Activated CD4-positive, alpha-beta T cell treated with anti-CD3 and anti-CD28 coated beads for 36 hours (primary cell): ENCODE data around the gene ZNF462. TPM values are rescaled to one million over a fixed set of nuclear protein-coding genes. Genes with fewer than 3 reads are reported as not detected.

Experiments
- ATAC-seq: fragments of 200-7000 bp; cut with Tn5 transposase; one replicate; pipeline ENCODE4 v1.10.0; 2021; ENCODE audit warnings: mild to moderate bottlenecking, moderate library complexity
- CTCF ChIA-PET: fragments of 350-600 bp; sonication (Branson Sonifier 250); formaldehyde crosslinking; loops from one replicate; lab custom pipeline; 2021; ENCODE audit warnings: antibody characterized with exemption; lab: Charles Lee
- POLR2A ChIA-PET: fragments of 350-600 bp; sonication (Branson Sonifier 250); formaldehyde crosslinking; loops from one replicate; lab custom pipeline; 2021; ENCODE audit warnings: antibody characterized with exemption, inconsistent platforms; lab: Charles Lee
- DNase-seq: peaks from one replicate; pipeline ENCODE4 v3.0.0-alpha.2; 2020
- H3K27ac Mint-ChIP-seq: one replicate; pipeline ENCODE4 v1.8.0; 2021; ENCODE audit warnings: mixed read lengths
- H3K27me3 Mint-ChIP-seq: one replicate; pipeline ENCODE4 v1.8.0; 2021; ENCODE audit warnings: mixed read lengths
- H3K36me3 Mint-ChIP-seq: one replicate; pipeline ENCODE4 v1.8.0; 2021; ENCODE audit warnings: low read depth, mixed read lengths
- H3K4me1 Mint-ChIP-seq: one replicate; pipeline ENCODE4 v1.8.0; 2021; ENCODE audit warnings: mixed read lengths
- H3K4me3 Mint-ChIP-seq: one replicate; pipeline ENCODE4 v1.8.0; 2021; ENCODE audit warnings: mild to moderate bottlenecking, moderate library complexity, mixed read lengths
- H3K9me3 Mint-ChIP-seq: one replicate; pipeline ENCODE4 v1.8.0; 2021; ENCODE audit warnings: low read depth, mixed read lengths
- intact Hi-C, 2 experiments: fragments of 100-400 bp; cut with DNase I in 1 of 2; cut with micrococcal nuclease in 1 of 2; formaldehyde crosslinking; loops; one replicate each; pipeline versions ENCODE4 v1.14.2 to v1.15.1; 2022 to 2024; cut with DNase I, micrococcal nuclease
- total RNA-seq, 2 experiments: library from RNA; stranded (reverse); gene quantifications; one replicate each; pipeline ENCODE4 v1.2.3, GENCODE V29; 2021

Gene ZNF462
- total RNA-seq, 2 experiments from 2014 or later: 0.27 to 0.42 TPM

DNA sequence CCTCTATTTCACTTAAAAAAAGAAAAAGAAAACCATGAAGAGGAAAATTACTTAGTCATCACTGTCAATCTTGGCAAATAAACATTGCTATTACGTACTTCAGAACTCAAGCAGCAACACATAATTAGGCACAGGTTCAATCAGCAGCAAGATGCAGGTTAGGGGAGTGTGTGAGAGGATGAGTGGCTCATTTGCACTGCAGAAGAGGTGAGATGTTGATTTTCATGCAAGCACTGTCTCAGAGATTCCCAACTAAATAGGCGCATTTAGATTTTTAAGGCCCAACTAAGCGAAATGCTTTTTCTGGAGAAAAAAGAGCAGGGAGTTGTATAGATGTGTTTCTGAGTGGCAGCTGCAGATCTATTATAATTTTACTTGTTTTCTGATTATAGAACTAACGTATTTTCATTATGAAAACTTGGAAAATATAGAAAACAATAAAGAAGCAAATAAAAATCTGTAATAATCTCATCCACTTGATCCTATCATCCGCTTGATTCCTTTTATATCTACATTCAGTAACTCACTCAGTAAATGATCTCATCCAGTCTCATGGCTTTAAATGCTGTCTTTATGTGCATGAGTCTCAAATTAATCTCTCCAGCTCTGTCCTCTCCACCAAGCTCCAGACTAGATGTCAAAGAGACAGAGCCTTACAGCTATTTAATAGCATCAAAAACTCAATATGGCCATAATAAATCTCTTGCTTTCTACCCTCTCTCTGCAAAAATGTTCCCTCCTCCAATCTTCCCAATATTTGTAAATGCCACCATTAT lies 162.5 kb downstream of the ZNF462 start:
- Mint-ChIP-seq H3K27me3 (no peaks in the 10 kb centered on the region), H3K27ac (no peak overlapping the region), H3K9me3 (no peaks in the 10 kb centered on the region), H3K4me1 (peaks cover 6% of the 10 kb centered on the region), H3K4me3 (no peak overlapping the region), H3K36me3 (no peaks in the 10 kb centered on the region)
- ChIA-PET POLR2A (no interaction called here), CTCF (interaction anchor here (0.8 kb wide), 1 partner anchor 73 kb away, joined by 3 read pairs; no protein-coding TSS in a partner anchor)
- ATAC-seq: no peak
- intact Hi-C loops: no loop called here
- no peak for DNase-seq

DNA sequence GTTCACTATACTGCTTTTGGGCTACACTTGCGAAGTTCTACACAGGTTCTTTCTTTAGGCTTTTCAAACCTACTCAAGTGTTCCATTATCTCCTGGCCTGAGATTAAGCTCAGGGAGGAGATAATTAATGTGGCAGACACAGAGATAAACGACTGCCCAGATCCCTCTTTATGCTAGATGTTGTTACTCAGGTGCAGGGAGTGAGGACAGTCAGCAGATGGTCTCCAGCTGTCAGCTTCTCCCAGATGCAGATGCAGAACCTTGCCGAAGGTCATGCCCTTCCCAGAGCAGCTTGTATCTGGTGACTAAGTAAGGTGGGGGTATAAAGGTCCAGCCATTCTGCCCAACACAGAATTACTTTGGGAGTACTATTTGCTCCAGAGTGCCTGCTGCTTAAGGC lies 166.2 kb downstream of the ZNF462 start:
- Mint-ChIP-seq H3K36me3 (no peaks in the 10 kb centered on the region), H3K4me3 (no peak overlapping the region), H3K9me3 (peaks cover 2% of the 10 kb centered on the region), H3K27me3 (peaks cover 4% of the 10 kb centered on the region), H3K27ac (no peak overlapping the region), H3K4me1 (peaks cover 5% of the 10 kb centered on the region)
- ChIA-PET CTCF (interaction anchor here (0.6 to 0.9 kb wide), 2 partner anchors 43 to 62 kb away, joined by 3 read pairs; no protein-coding TSS in a partner anchor), POLR2A (no interaction called here)
- intact Hi-C loops: no loop called here
- ATAC-seq (no peak), DNase-seq (no peak)

DNA sequence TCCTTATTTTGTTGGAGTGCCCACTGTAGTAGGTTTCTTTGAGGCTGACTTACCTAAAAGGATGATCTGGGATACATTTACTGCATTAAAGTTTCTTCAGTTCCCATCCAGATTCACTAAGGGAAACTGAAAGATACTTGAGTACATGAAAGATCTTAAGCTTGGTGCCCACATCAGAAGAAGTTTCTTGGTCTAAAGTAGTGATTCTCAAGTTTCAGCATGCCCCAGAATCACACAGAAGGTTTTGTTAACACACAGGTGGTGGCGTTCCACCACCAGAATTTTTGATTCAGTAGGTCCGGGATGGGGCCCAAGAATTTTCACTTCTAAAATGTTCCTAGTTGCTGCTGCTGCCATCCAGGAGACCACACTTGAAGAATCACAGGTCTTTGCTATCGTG lies 171.0 kb downstream of the ZNF462 start:
- intact Hi-C loops: no loop called here
- no peak for ATAC-seq
- H3K36me3 Mint-ChIP-seq: no peaks in the 10 kb centered on the region

DNA sequence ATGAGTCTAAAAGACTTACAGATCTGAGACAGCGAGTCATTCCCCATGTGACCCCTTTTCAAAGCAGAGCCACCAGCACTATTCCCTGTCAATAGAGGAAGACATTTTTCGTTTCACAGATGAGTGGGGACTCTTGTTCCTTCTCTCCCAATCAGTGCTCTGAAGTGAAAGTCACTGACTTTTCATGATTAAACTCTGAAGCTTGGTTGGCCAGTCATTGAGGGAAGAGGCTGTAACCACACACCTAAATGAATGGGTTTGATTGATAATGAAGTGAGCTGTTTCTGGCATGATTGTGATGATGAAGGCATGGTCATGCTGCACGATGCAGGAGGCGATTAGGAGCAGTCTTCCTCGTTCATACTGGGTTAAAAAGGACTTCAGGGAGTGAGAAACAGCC lies 171.9 kb downstream of the ZNF462 start:
- no peak overlapping the region for H3K27ac Mint-ChIP-seq
- ATAC-seq (peak; percentile 39), DNase-seq (no peak)
- no peak overlapping the region for H3K4me3 Mint-ChIP-seq
- intact Hi-C loops: no loop called here
- peaks cover 11% of the 10 kb centered on the region for H3K27me3 Mint-ChIP-seq
- POLR2A ChIA-PET: interaction anchor here (0.6 kb wide), 1 partner anchor 357 kb away, joined by 3 read pairs; no protein-coding TSS in a partner anchor
- peaks cover 2% of the 10 kb centered on the region for H3K9me3 Mint-ChIP-seq
- CTCF ChIA-PET: no interaction called here
- H3K4me1 Mint-ChIP-seq: peaks cover 2% of the 10 kb centered on the region
- no peaks in the 10 kb centered on the region for H3K36me3 Mint-ChIP-seq

More for the DNA sequence above, 171.0 kb downstream of the ZNF462 start:
- Mint-ChIP-seq H3K4me3 (no peak overlapping the region), H3K4me1 (peaks cover 2% of the 10 kb centered on the region), H3K27ac (no peak overlapping the region), H3K27me3 (peaks cover 11% of the 10 kb centered on the region), H3K9me3 (peaks cover 2% of the 10 kb centered on the region)
- ChIA-PET CTCF (no interaction called here), POLR2A (no interaction called here)
- DNase-seq: no peak

DNA sequence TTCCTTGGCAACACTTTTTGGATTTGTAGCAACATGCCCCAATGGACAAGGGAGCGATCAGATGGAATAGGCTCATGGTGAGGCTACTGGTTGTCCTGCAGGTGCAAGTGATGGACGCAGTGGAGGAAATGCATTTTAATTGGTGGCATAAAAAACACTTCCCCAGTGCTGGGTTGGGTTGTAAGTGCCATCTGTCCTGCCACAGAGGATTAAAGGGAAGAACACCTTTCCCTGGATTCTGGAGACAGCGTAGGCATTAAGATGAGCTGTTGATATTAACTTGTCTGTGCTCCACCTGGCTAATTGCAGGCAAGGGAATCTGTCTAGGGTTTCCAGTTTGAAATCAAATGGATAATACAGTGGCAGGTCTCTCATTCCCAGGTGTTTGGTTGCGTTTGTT lies 173.4 kb downstream of the ZNF462 start:
- POLR2A ChIA-PET: no interaction called here
- CTCF ChIA-PET: no interaction called here
- H3K36me3 Mint-ChIP-seq: no peaks in the 10 kb centered on the region
- H3K27ac Mint-ChIP-seq: no peak overlapping the region
- DNase-seq (no peak), ATAC-seq (no peak)
- no peak overlapping the region for H3K4me3 Mint-ChIP-seq
- peaks cover 2% of the 10 kb centered on the region for H3K9me3 Mint-ChIP-seq
- H3K4me1 Mint-ChIP-seq: peaks cover 2% of the 10 kb centered on the region
- intact Hi-C loops: no loop called here
- peaks cover 11% of the 10 kb centered on the region for H3K27me3 Mint-ChIP-seq

DNA sequence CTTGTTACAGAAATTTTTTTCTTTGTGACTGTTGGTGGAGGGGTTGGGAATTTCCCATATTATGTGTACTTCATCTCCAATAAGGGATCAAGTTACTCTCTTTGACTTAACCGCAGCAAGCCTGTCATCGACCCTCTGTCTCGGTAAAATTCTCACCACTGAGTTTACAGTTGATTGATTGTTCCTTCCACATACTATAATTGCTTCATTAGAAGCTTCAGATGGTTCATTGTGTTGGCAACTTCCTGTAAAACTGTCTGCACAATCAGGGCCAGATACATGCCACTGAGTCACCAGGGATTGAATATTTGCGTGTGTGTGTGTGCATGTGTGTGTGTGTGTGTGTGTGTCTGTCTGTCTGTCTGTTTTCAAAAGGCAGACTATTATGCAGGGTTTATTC lies 176.6 kb downstream of the ZNF462 start:
- Mint-ChIP-seq H3K4me3 (no peak overlapping the region), H3K9me3 (no peaks in the 10 kb centered on the region), H3K4me1 (no peaks in the 10 kb centered on the region), H3K36me3 (no peaks in the 10 kb centered on the region), H3K27ac (no peak overlapping the region), H3K27me3 (peaks cover 5% of the 10 kb centered on the region)
- ATAC-seq: no peak
- CTCF ChIA-PET: no interaction called here
- intact Hi-C loops: no loop called here
- DNase-seq: no peak
- POLR2A ChIA-PET: no interaction called here

DNA sequence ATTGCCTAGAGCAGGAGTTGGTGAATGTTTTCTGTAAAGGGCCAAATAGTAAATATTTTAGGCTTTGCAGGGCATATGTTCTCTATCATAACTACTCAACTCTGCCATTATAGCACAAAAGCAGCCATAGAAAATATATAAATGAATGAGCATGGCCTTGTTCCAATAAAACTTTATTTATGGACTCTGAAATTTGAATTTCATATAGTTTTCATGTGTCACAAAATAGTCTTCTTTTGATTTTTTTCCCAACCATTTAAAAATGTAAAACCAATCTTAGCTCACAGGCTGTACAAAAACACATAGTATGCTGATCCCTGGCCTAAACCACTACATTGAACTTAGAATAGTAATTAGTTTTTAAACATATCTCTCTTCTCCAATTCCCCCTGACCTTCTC lies 179.6 kb downstream of the ZNF462 start:
- ChIA-PET POLR2A (no interaction called here), CTCF (no interaction called here)
- Mint-ChIP-seq H3K36me3 (no peaks in the 10 kb centered on the region), H3K4me1 (no peaks in the 10 kb centered on the region), H3K4me3 (no peak overlapping the region), H3K27ac (no peak overlapping the region), H3K9me3 (no peaks in the 10 kb centered on the region), H3K27me3 (no peaks in the 10 kb centered on the region)
- DNase-seq: no peak
- intact Hi-C loops: no loop called here
- ATAC-seq: no peak

DNA sequence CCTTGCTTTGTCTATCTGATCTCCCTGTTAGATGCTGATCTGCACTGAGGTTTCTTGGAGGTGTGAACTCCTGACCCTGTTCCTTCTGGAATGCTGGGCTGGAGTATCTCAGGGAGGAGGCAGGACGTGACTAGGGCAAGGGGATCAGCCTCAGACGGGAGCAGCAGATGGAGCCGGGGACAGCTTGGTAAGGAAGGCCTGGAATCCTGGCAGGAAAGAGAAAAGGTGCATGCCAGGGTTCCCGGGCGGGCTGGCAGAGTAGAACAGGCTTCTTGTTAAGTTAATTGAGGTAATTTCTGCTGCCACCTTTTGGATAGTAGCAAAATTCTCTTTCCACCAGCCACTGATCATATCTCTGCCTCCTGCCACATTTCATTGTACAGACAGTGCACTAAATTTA lies 180.9 kb downstream of the ZNF462 start:
- Mint-ChIP-seq H3K9me3 (no peaks in the 10 kb centered on the region), H3K4me1 (no peaks in the 10 kb centered on the region), H3K4me3 (no peak overlapping the region), H3K27me3 (no peaks in the 10 kb centered on the region), H3K36me3 (no peaks in the 10 kb centered on the region), H3K27ac (no peak overlapping the region)
- ATAC-seq (no peak), DNase-seq (no peak)
- intact Hi-C loops: no loop called here
- CTCF ChIA-PET: no interaction called here
- POLR2A ChIA-PET: no interaction called here

DNA sequence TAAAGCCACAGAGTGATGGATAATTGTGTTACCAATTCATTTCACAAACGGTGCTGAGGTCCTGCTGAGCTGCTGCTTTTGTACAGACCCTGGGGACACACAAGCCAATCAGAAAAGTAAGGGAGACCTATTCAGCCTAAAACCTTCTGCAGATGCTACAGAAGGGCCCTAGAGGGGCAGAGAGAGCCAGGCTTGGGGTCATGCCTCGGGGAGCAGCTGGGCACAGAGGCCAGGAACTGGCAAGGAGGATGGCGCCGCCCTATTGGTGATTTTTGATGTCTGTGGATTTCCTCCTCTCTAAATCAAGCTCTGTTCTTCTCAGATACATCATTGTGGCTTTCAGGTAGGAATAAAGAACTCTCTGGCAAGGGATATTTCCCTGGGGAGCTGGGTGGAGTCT lies 181.9 kb downstream of the ZNF462 start:
- Mint-ChIP-seq H3K27me3 (no peaks in the 10 kb centered on the region), H3K4me3 (no peak overlapping the region), H3K4me1 (no peaks in the 10 kb centered on the region), H3K9me3 (no peaks in the 10 kb centered on the region), H3K36me3 (no peaks in the 10 kb centered on the region), H3K27ac (no peak overlapping the region)
- ATAC-seq (no peak), DNase-seq (peak; percentile 33)
- ChIA-PET POLR2A (no interaction called here), CTCF (no interaction called here)
- intact Hi-C loops: no loop called here

DNA sequence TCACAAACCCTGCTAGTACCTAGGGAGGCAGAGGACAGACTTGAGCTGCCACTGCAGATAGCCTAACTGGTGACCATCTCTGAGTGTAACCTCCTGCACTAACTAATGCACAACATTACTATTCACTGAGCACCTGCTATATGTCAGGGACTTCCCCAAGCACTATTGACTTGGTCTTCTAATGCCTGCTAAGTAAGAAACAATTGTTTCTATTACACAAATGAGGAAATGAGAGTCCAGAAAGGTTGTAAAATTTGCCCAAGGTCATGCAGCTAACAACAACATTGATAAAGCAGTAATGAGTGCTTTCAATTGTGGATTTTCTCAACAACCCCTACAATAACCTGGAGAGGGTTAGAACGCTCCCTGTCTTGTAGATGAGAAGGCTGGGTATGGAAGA lies 183.7 kb downstream of the ZNF462 start:
- intact Hi-C loops: no loop called here
- H3K4me1 Mint-ChIP-seq: no peaks in the 10 kb centered on the region

DNA sequence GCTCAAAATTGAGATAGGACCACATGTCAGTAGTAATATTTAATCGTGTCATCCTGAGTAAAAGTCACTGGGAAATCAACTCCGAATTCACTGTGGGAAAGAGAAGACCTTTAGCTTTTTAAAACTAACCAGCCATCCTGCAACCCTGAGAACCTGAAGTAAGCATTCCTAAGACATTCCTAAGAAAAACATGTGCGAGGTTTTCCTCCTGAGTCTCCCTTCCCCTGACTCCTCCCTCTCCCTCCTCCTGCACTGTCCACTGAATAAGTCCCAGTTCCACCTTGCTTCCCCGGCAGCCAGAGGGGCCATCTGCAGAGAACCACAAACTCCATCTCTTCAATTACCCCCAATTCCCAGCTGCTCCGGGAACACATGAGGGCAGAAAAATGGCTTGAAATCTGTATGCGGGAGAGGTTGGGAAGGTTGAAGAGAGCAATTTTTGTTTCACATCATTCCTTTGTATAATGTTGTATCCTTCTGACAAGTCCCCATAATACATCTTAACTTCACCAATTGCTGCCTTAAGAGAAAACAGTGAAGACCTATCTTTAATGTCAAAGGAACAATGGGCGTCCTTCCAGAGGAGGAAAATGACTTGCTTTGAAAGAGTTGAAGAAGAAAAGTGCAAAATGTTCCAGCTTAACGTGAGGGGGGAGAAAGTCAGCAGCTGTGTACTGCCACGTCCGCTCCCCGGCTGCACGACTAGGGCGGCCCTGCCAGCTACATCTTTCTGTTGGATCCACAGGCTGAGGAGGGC lies 186.3 kb downstream of the ZNF462 start:
- intact Hi-C loops: no loop called here

More for the DNA sequence above, 183.7 kb downstream of the ZNF462 start:
- H3K9me3 Mint-ChIP-seq: no peaks in the 10 kb centered on the region
- DNase-seq (no peak), ATAC-seq (no peak)
- no peaks in the 10 kb centered on the region for H3K27me3 Mint-ChIP-seq
- H3K4me3 Mint-ChIP-seq: no peak overlapping the region
- H3K36me3 Mint-ChIP-seq: no peaks in the 10 kb centered on the region
- CTCF ChIA-PET: no interaction called here
- H3K27ac Mint-ChIP-seq: no peak overlapping the region
- POLR2A ChIA-PET: no interaction called here

DNA sequence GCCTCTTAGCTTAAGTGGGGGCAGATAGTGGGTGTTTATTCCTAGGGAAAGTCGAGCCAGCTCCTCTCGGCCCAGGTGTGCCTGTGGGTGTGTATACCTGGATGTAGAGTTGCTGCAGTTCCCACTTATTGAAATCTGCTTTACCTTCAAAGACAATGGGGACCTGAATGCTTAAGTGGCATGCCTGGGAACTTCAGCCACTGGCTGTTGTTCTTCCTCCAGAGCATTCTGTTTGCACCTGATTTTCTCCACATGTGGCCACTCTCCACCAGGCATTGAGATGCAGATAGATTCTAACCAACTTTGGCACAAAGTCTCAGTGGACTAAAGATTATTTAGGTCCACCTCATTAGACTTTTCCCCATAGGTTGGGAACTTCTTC lies 186.8 kb downstream of the ZNF462 start:
- H3K9me3 Mint-ChIP-seq: no peaks in the 10 kb centered on the region

More for the DNA sequence above, 186.3 kb downstream of the ZNF462 start:
- H3K4me1 Mint-ChIP-seq: no peaks in the 10 kb centered on the region
- H3K27me3 Mint-ChIP-seq: no peaks in the 10 kb centered on the region
- H3K9me3 Mint-ChIP-seq: no peaks in the 10 kb centered on the region
- ChIA-PET POLR2A (no interaction called here), CTCF (no interaction called here)
- ATAC-seq (no peak), DNase-seq (no peak)
- no peaks in the 10 kb centered on the region for H3K36me3 Mint-ChIP-seq
- H3K4me3 Mint-ChIP-seq: no peak overlapping the region
- no peak overlapping the region for H3K27ac Mint-ChIP-seq

More for the DNA sequence above, 186.8 kb downstream of the ZNF462 start:
- DNase-seq (no peak), ATAC-seq (no peak)
- CTCF ChIA-PET: no interaction called here
- intact Hi-C loops: no loop called here
- no peaks in the 10 kb centered on the region for H3K36me3 Mint-ChIP-seq
- H3K4me3 Mint-ChIP-seq: no peak overlapping the region
- H3K27ac Mint-ChIP-seq: no peak overlapping the region
- POLR2A ChIA-PET: no interaction called here
- H3K27me3 Mint-ChIP-seq: no peaks in the 10 kb centered on the region
- H3K4me1 Mint-ChIP-seq: no peaks in the 10 kb centered on the region
